Breast epithelium (tissue), 3 donors: Measurements from ENCODE around the gene CCDC24.

Experiments used
- POLR2A ChIP-seq: fragments of 450-650 bp; IDR thresholded peaks from one replicate; pipeline ENCODE4 v1.6.1; 2016; ENCODE audit warnings: antibody characterized with exemption, mild to moderate bottlenecking, moderate library complexity
- POLR2AphosphoS5 ChIP-seq, 3 donors: sonication (generic); formaldehyde crosslinking; IDR thresholded peaks; one replicate each; pipeline ENCODE4 v1.6.1; 2017; ENCODE audit warnings: antibody characterized with exemption in 3 of 3
- TF ChIP-seq, protein P1 (sequence below), 3 donors: fragments of 450-650 bp; IDR thresholded peaks; one replicate each; pipeline ENCODE4 v1.5.1; 2016 to 2017; ENCODE audit warnings: antibody characterized with exemption in 3 of 3, mild to moderate bottlenecking in 3 of 3, moderate library complexity in 3 of 3

DNA sequence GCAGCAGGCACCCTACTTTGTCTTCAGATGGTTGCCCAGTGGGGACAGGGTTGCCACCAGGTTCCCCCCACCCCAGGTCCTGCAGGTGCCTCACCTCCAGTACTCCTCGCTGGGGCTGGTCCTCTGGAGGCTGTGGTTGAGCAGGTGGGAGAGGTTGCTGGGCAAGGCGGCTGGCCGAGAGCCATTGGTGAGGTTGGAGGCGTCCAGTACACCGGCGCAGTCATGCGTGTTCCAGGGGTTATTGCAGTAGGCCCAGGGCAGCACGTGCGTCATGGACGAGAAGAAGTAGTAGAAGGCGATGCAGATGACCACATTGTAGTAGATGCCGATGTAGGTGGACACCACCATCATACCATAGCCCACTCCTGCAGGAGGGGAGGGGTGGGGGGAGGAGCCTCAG is 16.9 kb downstream of the CCDC24 start:
- TF ChIP-seq POLR2A = no peak
- TF ChIP-seq, protein P1, sequence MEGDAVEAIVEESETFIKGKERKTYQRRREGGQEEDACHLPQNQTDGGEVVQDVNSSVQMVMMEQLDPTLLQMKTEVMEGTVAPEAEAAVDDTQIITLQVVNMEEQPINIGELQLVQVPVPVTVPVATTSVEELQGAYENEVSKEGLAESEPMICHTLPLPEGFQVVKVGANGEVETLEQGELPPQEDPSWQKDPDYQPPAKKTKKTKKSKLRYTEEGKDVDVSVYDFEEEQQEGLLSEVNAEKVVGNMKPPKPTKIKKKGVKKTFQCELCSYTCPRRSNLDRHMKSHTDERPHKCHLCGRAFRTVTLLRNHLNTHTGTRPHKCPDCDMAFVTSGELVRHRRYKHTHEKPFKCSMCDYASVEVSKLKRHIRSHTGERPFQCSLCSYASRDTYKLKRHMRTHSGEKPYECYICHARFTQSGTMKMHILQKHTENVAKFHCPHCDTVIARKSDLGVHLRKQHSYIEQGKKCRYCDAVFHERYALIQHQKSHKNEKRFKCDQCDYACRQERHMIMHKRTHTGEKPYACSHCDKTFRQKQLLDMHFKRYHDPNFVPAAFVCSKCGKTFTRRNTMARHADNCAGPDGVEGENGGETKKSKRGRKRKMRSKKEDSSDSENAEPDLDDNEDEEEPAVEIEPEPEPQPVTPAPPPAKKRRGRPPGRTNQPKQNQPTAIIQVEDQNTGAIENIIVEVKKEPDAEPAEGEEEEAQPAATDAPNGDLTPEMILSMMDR (IDR thresholded peaks at IDR 0.05) = no peak
- no peak for TF ChIP-seq POLR2AphosphoS5 (IDR thresholded peaks at IDR 0.05)
